Measurements from ENCODE around the gene RRN3.
"Not testable (repeated sequence)": the region's sequence is repeated elsewhere in the genome, so short reads cannot be mapped to it uniquely, and the experiment has no call there.

The RRN3 gene

GRCh38 chr16:15100372-15100987 is 6.4 kb upstream of the RRN3 start:
- not testable (repeated sequence) for DNase-seq (ENCODE audit: low read depth)

- not testable (repeated sequence) for DNase-seq (ENCODE audit: low read depth)
Observed at GRCh38 chr16:15099366-15099909, 5.4 kb upstream of the RRN3 start.

- not testable (repeated sequence) for DNase-seq (ENCODE audit: low read depth)
Observed at GRCh38 chr16:15096583-15096972, 2.5 kb upstream of the RRN3 start.

GRCh38 chr16:15093571-15093954 is 509 bp downstream of the RRN3 start:
- DNase-seq (ENCODE audit: low read depth): not testable (repeated sequence)

- not testable (repeated sequence) for DNase-seq (ENCODE audit: low read depth)
Observed at GRCh38 chr16:15090663-15091269, 3.3 kb downstream of the RRN3 start.

GRCh38 chr16:15082788-15083187 is 11.3 kb downstream of the RRN3 start:
- not testable (repeated sequence) for DNase-seq (ENCODE audit: low read depth)

GRCh38 chr16:15080883-15081282 is 13.2 kb downstream of the RRN3 start:
- DNase-seq (ENCODE audit: low read depth): not testable (repeated sequence)

- DNase-seq (ENCODE audit: low read depth): not testable (repeated sequence)
Observed at GRCh38 chr16:15076161-15076560, 17.9 kb downstream of the RRN3 start.

GRCh38 chr16:15073101-15073500 is 21.0 kb downstream of the RRN3 start:
- DNase-seq (ENCODE audit: low read depth): no peak

- DNase-seq (ENCODE audit: low read depth): not testable (repeated sequence)
Observed at GRCh38 chr16:15071916-15072769, 21.9 kb downstream of the RRN3 start.

- DNase-seq (ENCODE audit: low read depth): not testable (repeated sequence)
Observed at GRCh38 chr16:15071013-15071412, 23.1 kb downstream of the RRN3 start.

- not testable (repeated sequence) for DNase-seq (ENCODE audit: low read depth)
Observed at GRCh38 chr16:15066690-15067089, 27.4 kb downstream of the RRN3 start.

GRCh38 chr16:15065961-15066360 is 28.1 kb downstream of the RRN3 start:
- not testable (repeated sequence) for DNase-seq (ENCODE audit: low read depth)

- DNase-seq (ENCODE audit: low read depth): not testable (repeated sequence)
Observed at GRCh38 chr16:15062085-15062810, 31.8 kb downstream of the RRN3 start.

- no peak for DNase-seq (ENCODE audit: low read depth)
Observed at GRCh38 chr16:15059324-15059723, 34.7 kb downstream of the RRN3 start.

GRCh38 chr16:15057681-15058417 is 36.2 kb downstream of the RRN3 start:
- no peak for DNase-seq (ENCODE audit: low read depth)

- no peak for DNase-seq (ENCODE audit: low read depth)
Observed at GRCh38 chr16:15055141-15056053, 38.7 kb downstream of the RRN3 start.

- DNase-seq (ENCODE audit: low read depth): no peak
Observed at GRCh38 chr16:15054357-15055140, 39.5 kb downstream of the RRN3 start.

GRCh38 chr16:15053904-15054303 is 40.2 kb downstream of the RRN3 start:
- no peak for DNase-seq (ENCODE audit: low read depth)
